ENCODE data around the gene SRGAP1.

DNA sequence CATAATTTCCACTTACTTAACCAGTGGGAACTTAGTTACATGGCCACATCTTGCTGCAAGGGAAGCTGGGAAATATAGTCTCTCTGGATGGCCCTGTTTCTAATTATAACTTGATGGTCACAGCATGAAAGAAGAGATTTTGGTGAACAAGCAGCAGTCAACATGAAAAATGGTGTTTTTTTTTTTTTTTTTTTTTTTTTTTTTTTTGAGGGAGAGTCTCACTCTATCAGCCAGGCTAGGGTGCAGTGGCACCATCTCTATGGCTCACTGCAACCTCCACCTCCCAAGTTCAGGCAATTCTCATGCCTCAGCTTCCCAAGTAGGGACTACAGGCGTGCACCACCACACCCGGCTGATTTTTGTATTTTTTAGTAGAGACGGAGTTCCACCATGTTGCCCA lies 10.8 kb downstream of the SRGAP1 start:
- TF ChIP-seq GATA2 (IDR thresholded peaks at IDR 0.05; ENCODE audit: low read depth, low read length) (no peak), GATA3 (IDR thresholded peaks at IDR 0.05; ENCODE audit: low read depth, low read length) (no peak)

Measured in SH-SY5Y (cell line).